ENCODE results near the gene RAB6B. TPM values are rescaled to one million over a fixed set of nuclear protein-coding genes. Genes with fewer than 3 reads are reported as not detected.

Gene RAB6B
- total RNA-seq, result 0.65 and 2.2 TPM in 2 replicates

GRCh38 chr3:133895208-133896001 lies at the start of gene RAB6B:
RAB6B (minus strand) TSS chr3:133895882; CDS start chr3:133895466, 416 bp downstream.
- DNase-seq (ENCODE audit: low read depth in 2 of 2), result peak; percentile 56 to 65

GRCh38 chr3:133944641-133945380 lies 49.1 kb upstream of the RAB6B start:
- DNase-seq (ENCODE audit: low read depth in 2 of 2), result peak; percentile 87 to 94

GRCh38 chr3:133944181-133944580 lies 48.5 kb upstream of the RAB6B start:
- peak; percentile 22 to 63 for DNase-seq (ENCODE audit: low read depth in 2 of 2)

- DNase-seq (ENCODE audit: low read depth in 2 of 2), result peak in 1 of 2 donors; percentile 96
Measured at GRCh38 chr3:133943639-133944141, 48.0 kb upstream of the RAB6B start.

GRCh38 chr3:133943031-133943535 lies 47.4 kb upstream of the RAB6B start:
- no peak for DNase-seq (ENCODE audit: low read depth in 2 of 2)

GRCh38 chr3:133941415-133941821 lies 45.7 kb upstream of the RAB6B start:
- DNase-seq (ENCODE audit: low read depth in 2 of 2), result peak; percentile 64 to 80

- DNase-seq (ENCODE audit: low read depth in 2 of 2), result peak in 1 of 2 donors; percentile 47
Measured at GRCh38 chr3:133940536-133940935, 44.9 kb upstream of the RAB6B start.

GRCh38 chr3:133939463-133939835 lies 43.8 kb upstream of the RAB6B start:
- no peak for DNase-seq (ENCODE audit: low read depth in 2 of 2)

GRCh38 chr3:133938770-133939462 lies 43.2 kb upstream of the RAB6B start:
- no peak for DNase-seq (ENCODE audit: low read depth in 2 of 2)

- no peak for DNase-seq (ENCODE audit: low read depth in 2 of 2)
Measured at GRCh38 chr3:133937756-133938601, 42.3 kb upstream of the RAB6B start.

- no peak for DNase-seq (ENCODE audit: low read depth in 2 of 2)
Measured at GRCh38 chr3:133937061-133937686, 41.5 kb upstream of the RAB6B start.

- no peak for DNase-seq (ENCODE audit: low read depth in 2 of 2)
Measured at GRCh38 chr3:133935843-133936769, 40.4 kb upstream of the RAB6B start.

GRCh38 chr3:133934996-133935842 lies 39.5 kb upstream of the RAB6B start:
- DNase-seq (ENCODE audit: low read depth in 2 of 2), result no peak

GRCh38 chr3:133934073-133934970 lies 38.6 kb upstream of the RAB6B start:
- no peak for DNase-seq (ENCODE audit: low read depth in 2 of 2)

GRCh38 chr3:133933097-133934024 lies 37.7 kb upstream of the RAB6B start:
- DNase-seq (ENCODE audit: low read depth in 2 of 2), result no peak

GRCh38 chr3:133932009-133932408 lies 36.3 kb upstream of the RAB6B start:
- DNase-seq (ENCODE audit: low read depth in 2 of 2), result no peak
